ENCODE results near the gene PALLD.
"Not testable (repeated sequence)": the region's sequence is repeated elsewhere in the genome, so short reads cannot be mapped to it uniquely, and the experiment has no call there.

PALLD gene

GRCh38 chr4:168803052-168803451 is 306.2 kb downstream of the PALLD start:
- in situ Hi-C loops (cut with HindIII; ENCODE audit: low sequenced_read_pairs), result not testable (repeated sequence)

GRCh38 chr4:168803732-168804131 is 306.9 kb downstream of the PALLD start:
- in situ Hi-C loops (cut with HindIII; ENCODE audit: low sequenced_read_pairs), result no loop called here

- in situ Hi-C loops (cut with HindIII; ENCODE audit: low sequenced_read_pairs), result no loop called here
Observed at GRCh38 chr4:168804146-168804545, 307.3 kb downstream of the PALLD start.

GRCh38 chr4:168805341-168805740 is 308.5 kb downstream of the PALLD start:
- in situ Hi-C loops (cut with HindIII; ENCODE audit: low sequenced_read_pairs), result no loop called here

- in situ Hi-C loops (cut with HindIII; ENCODE audit: low sequenced_read_pairs), result not testable (repeated sequence)
Observed at GRCh38 chr4:168806247-168806646, 309.4 kb downstream of the PALLD start.

- in situ Hi-C loops (cut with HindIII; ENCODE audit: low sequenced_read_pairs), result no loop called here
Observed at GRCh38 chr4:168811207-168811606, 314.4 kb downstream of the PALLD start.

GRCh38 chr4:168811786-168812651 is 315.2 kb downstream of the PALLD start:
- in situ Hi-C loops (cut with HindIII; ENCODE audit: low sequenced_read_pairs), result no loop called here

GRCh38 chr4:168812806-168813205 is 316.0 kb downstream of the PALLD start:
- in situ Hi-C loops (cut with HindIII; ENCODE audit: low sequenced_read_pairs), result no loop called here

- in situ Hi-C loops (cut with HindIII; ENCODE audit: low sequenced_read_pairs), result no loop called here
Observed at GRCh38 chr4:168813890-168814289, 317.0 kb downstream of the PALLD start.

- in situ Hi-C loops (cut with HindIII; ENCODE audit: low sequenced_read_pairs), result no loop called here
Observed at GRCh38 chr4:168815379-168816345, 318.8 kb downstream of the PALLD start.

- in situ Hi-C loops (cut with HindIII; ENCODE audit: low sequenced_read_pairs), result no loop called here
Observed at GRCh38 chr4:168817370-168817769, 320.5 kb downstream of the PALLD start.

- in situ Hi-C loops (cut with HindIII; ENCODE audit: low sequenced_read_pairs), result no loop called here
Observed at GRCh38 chr4:168822481-168822880, 325.6 kb downstream of the PALLD start.

- in situ Hi-C loops (cut with HindIII; ENCODE audit: low sequenced_read_pairs), result no loop called here
Observed at GRCh38 chr4:168825975-168826374, 329.1 kb downstream of the PALLD start.

GRCh38 chr4:168826620-168827019 is 329.8 kb downstream of the PALLD start:
- in situ Hi-C loops (cut with HindIII; ENCODE audit: low sequenced_read_pairs), result no loop called here

- in situ Hi-C loops (cut with HindIII; ENCODE audit: low sequenced_read_pairs), result no loop called here
Observed at GRCh38 chr4:168830777-168831512, 334.1 kb downstream of the PALLD start.

- in situ Hi-C loops (cut with HindIII; ENCODE audit: low sequenced_read_pairs), result no loop called here
Observed at GRCh38 chr4:168831585-168831918, 334.7 kb downstream of the PALLD start.

GRCh38 chr4:168831919-168832762 is 335.3 kb downstream of the PALLD start:
- in situ Hi-C loops (cut with HindIII; ENCODE audit: low sequenced_read_pairs), result no loop called here

GRCh38 chr4:168832763-168833575 is 336.1 kb downstream of the PALLD start:
- in situ Hi-C loops (cut with HindIII; ENCODE audit: low sequenced_read_pairs), result no loop called here

GRCh38 chr4:168833881-168834280 is 337.0 kb downstream of the PALLD start:
- in situ Hi-C loops (cut with HindIII; ENCODE audit: low sequenced_read_pairs), result no loop called here

All from DLD1 (cell line).